Peyer's patch (tissue), 4 donors: ENCODE measurements around the gene ANKS1A.
A peak's percentile ranks its signal among the peaks of the same experiment; 100 is the strongest.

Experiments used
- POLR2A ChIP-seq, 2 donors: fragments of 450-650 bp; IDR thresholded peaks; one replicate each; pipeline ENCODE4 v1.5.1; 2017; ENCODE audit warnings: antibody characterized with exemption in 2 of 2, mild to moderate bottlenecking in 2 of 2, moderate library complexity in 2 of 2
- TF ChIP-seq, protein P1 (sequence below), 6 experiments: fragments of 450-650 bp in 4 of 6; fragments of 200-600 bp in 2 of 6; sonication (generic) in 1 of 6; IDR thresholded peaks; one replicate each; pipeline ENCODE4 v1.5.1; 2017 to 2019; ENCODE audit warnings: antibody characterized with exemption in 6 of 6, mild to moderate bottlenecking in 3 of 6, moderate library complexity in 1 of 6

DNA sequence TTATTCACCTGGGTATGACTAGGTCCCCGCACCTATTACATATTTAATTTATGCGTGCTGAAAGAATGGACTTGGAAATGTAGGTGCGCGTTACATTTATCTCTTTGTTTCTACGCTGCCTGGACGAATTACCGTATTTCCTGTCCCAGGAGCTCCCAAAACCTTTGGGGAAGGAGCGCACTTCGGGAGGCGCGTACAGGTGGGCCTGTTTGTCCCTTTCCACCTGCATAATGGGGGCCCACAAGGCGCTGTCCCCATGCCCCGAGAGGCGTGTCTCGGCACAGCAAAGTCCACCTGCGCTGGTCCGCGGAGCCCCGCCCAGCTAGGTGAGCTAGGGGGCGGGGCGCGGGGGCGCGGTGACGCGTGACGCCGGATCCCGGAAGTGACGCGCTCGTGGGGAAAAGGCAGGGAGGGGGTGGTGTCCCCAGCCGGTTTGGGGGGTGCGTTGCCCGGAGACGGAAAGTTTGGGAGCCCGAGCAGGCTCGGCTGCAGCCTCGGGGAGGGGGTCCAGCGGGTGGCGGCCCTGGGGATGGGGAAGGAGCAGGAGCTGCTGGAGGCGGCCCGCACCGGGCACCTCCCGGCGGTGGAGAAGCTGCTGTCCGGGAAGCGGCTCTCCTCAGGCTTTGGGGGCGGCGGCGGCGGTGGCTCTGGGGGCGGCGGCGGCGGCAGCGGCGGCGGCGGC is at the start of gene ANKS1A:
- TF ChIP-seq, protein P1, sequence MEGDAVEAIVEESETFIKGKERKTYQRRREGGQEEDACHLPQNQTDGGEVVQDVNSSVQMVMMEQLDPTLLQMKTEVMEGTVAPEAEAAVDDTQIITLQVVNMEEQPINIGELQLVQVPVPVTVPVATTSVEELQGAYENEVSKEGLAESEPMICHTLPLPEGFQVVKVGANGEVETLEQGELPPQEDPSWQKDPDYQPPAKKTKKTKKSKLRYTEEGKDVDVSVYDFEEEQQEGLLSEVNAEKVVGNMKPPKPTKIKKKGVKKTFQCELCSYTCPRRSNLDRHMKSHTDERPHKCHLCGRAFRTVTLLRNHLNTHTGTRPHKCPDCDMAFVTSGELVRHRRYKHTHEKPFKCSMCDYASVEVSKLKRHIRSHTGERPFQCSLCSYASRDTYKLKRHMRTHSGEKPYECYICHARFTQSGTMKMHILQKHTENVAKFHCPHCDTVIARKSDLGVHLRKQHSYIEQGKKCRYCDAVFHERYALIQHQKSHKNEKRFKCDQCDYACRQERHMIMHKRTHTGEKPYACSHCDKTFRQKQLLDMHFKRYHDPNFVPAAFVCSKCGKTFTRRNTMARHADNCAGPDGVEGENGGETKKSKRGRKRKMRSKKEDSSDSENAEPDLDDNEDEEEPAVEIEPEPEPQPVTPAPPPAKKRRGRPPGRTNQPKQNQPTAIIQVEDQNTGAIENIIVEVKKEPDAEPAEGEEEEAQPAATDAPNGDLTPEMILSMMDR (IDR thresholded peaks at IDR 0.05): no peak
- peak; percentile 85 to 96 for TF ChIP-seq POLR2A (IDR thresholded peaks at IDR 0.05)
